ENCODE data around the gene TMEM117.

TMEM117 gene

DNA sequence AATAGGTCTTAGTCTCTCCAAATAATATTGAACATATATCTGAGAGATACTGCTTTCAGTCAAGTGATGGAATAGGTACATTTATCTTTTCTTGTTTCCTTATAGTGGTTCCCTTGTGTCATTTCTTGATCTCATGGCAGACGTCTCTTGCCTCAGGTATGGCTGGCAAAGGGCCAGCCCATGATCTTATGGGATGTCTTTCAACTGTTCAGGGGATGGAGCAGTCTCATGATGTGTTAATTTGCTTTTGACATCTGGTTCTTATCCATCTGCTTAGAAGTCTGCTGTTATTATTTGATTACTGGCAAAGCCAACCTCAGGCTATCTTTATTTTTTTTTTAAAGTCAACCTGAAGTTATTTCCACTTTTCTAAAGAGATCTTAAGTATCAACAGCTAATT, 262.9 kb downstream of the TMEM117 start:
- Histone ChIP-seq H3K27me3 (no peaks in the 10 kb centered on the region), H3K36me3 (no peaks in the 10 kb centered on the region), H3K4me1 (no peaks in the 10 kb centered on the region), H4K20me1 (no peaks in the 10 kb centered on the region), H3K9ac (no peak overlapping the region), H3K4me2 (no peak overlapping the region), H3K4me3 (no peak overlapping the region), H3K9me3 (no peaks in the 10 kb centered on the region), H3K27ac (no peak overlapping the region)
- TF ChIP-seq Cebpa-rat (IDR thresholded peaks at IDR 0.05): no peak

GRCh38 chr12:44099486-44099885, 263.6 kb downstream of the TMEM117 start:
- H3K27me3 ChIP-seq: no peaks in the 10 kb centered on the region
- no peak overlapping the region for H3K4me3 ChIP-seq
- no peaks in the 10 kb centered on the region for H3K4me1 ChIP-seq
- H3K4me2 ChIP-seq: no peak overlapping the region
- TF ChIP-seq Cebpa-rat (IDR thresholded peaks at IDR 0.05): no peak
- no peak overlapping the region for H3K9ac ChIP-seq
- H3K27ac ChIP-seq: no peak overlapping the region
- H3K36me3 ChIP-seq: no peaks in the 10 kb centered on the region
- no peaks in the 10 kb centered on the region for H4K20me1 ChIP-seq
- H3K9me3 ChIP-seq: no peaks in the 10 kb centered on the region

- no peaks in the 10 kb centered on the region for H3K4me1 ChIP-seq
- TF ChIP-seq Cebpa-rat (IDR thresholded peaks at IDR 0.05): no peak
- no peak overlapping the region for H3K9ac ChIP-seq
- no peaks in the 10 kb centered on the region for H3K27me3 ChIP-seq
- H3K9me3 ChIP-seq: no peaks in the 10 kb centered on the region
- no peak overlapping the region for H3K4me3 ChIP-seq
- H3K27ac ChIP-seq: no peak overlapping the region
- H3K36me3 ChIP-seq: no peaks in the 10 kb centered on the region
- H4K20me1 ChIP-seq: no peaks in the 10 kb centered on the region
- H3K4me2 ChIP-seq: no peak overlapping the region
Measured at GRCh38 chr12:44100264-44100663, 264.4 kb downstream of the TMEM117 start.

DNA sequence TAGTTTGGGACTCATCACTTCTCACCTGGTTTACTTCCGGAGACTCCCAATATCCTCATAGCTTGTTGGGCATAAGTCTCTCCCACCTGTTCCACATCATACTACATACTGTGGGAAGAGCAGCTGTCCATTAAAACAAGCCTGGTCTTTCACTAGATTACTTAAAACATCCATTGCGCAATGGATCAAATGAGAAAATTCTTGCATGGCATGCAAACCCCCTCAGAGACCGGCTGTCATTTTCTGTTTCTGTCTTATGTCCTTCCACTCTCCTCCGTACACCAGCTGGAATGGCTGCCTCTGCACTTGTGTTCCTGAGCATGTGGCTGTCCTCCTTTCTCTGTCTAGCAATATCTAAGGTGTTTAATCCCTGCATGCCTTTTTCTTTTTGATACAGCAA, 265.6 kb downstream of the TMEM117 start:
- no peaks in the 10 kb centered on the region for H3K27me3 ChIP-seq
- H3K36me3 ChIP-seq: no peaks in the 10 kb centered on the region
- no peak overlapping the region for H3K4me2 ChIP-seq
- no peaks in the 10 kb centered on the region for H3K9me3 ChIP-seq
- H3K4me3 ChIP-seq: no peak overlapping the region
- H3K4me1 ChIP-seq: no peaks in the 10 kb centered on the region
- no peak overlapping the region for H3K9ac ChIP-seq
- H4K20me1 ChIP-seq: no peaks in the 10 kb centered on the region
- TF ChIP-seq Cebpa-rat (IDR thresholded peaks at IDR 0.05): peak; percentile 79; the same call in 1 of the 2 replicates
- no peak overlapping the region for H3K27ac ChIP-seq

DNA sequence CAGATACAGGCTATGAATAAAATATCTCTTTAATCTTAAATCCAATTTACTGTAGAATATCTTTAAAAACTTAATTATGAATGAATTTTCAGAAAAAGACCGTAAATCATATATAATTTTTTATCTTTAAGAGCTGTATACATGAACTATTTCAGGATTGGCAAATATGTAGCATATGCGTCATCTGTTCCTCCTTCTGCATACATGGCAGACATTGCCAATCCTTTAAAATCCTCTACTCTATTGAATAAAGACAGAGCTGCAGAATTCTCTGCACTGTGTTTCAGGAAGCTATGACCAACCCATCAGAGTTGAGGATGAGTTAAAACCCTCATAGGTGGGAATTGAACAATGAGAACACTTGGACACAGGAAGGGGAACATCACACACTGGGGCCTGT, 279.0 kb downstream of the TMEM117 start:
- Histone ChIP-seq H4K20me1 (no peaks in the 10 kb centered on the region), H3K4me2 (no peak overlapping the region), H3K36me3 (no peaks in the 10 kb centered on the region), H3K9ac (no peak overlapping the region), H3K4me3 (no peak overlapping the region), H3K9me3 (no peaks in the 10 kb centered on the region), H3K27me3 (no peaks in the 10 kb centered on the region), H3K4me1 (0 out of 2 replicates have a peak, but pooled peaks cover 5% of the 10 kb centered on the region), H3K27ac (no peak overlapping the region)
- no peak for TF ChIP-seq Cebpa-rat (IDR thresholded peaks at IDR 0.05)

GRCh38 chr12:44117337-44117736, 281.5 kb downstream of the TMEM117 start:
- no peak overlapping the region for H3K27ac ChIP-seq
- H3K4me2 ChIP-seq: no peak overlapping the region; the same call in 1 of the 2 replicates
- no peak overlapping the region for H3K4me3 ChIP-seq
- no peaks in the 10 kb centered on the region for H4K20me1 ChIP-seq
- no peak overlapping the region for H3K9ac ChIP-seq
- H3K36me3 ChIP-seq: no peaks in the 10 kb centered on the region
- no peaks in the 10 kb centered on the region for H3K27me3 ChIP-seq
- H3K4me1 ChIP-seq: 0 out of 2 replicates have a peak, but pooled peaks cover 5% of the 10 kb centered on the region
- peaks cover 5% of the 10 kb centered on the region; the same call in 1 of the 2 replicates for H3K9me3 ChIP-seq
- TF ChIP-seq Cebpa-rat (IDR thresholded peaks at IDR 0.05): no peak

GRCh38 chr12:44118946-44119345, 283.1 kb downstream of the TMEM117 start:
- H3K4me1 ChIP-seq: 0 out of 2 replicates have a peak, but pooled peaks cover 5% of the 10 kb centered on the region
- H3K27me3 ChIP-seq: no peaks in the 10 kb centered on the region
- no peaks in the 10 kb centered on the region for H3K36me3 ChIP-seq
- H3K4me3 ChIP-seq: no peak overlapping the region
- TF ChIP-seq Cebpa-rat (IDR thresholded peaks at IDR 0.05): no peak
- no peak overlapping the region for H3K27ac ChIP-seq
- no peak overlapping the region for H3K4me2 ChIP-seq
- no peak overlapping the region for H3K9ac ChIP-seq
- peaks cover 11% of the 10 kb centered on the region; the same call in 1 of the 2 replicates for H3K9me3 ChIP-seq
- no peaks in the 10 kb centered on the region for H4K20me1 ChIP-seq

GRCh38 chr12:44126806-44127205, 290.9 kb downstream of the TMEM117 start:
- H3K4me1 ChIP-seq: no peaks in the 10 kb centered on the region
- no peak overlapping the region for H3K27ac ChIP-seq
- H3K9me3 ChIP-seq: 0 out of 2 replicates have a peak, but pooled peaks cover 6% of the 10 kb centered on the region
- no peaks in the 10 kb centered on the region for H3K27me3 ChIP-seq
- no peak overlapping the region for H3K4me3 ChIP-seq
- H3K9ac ChIP-seq: no peak overlapping the region
- H3K36me3 ChIP-seq: no peaks in the 10 kb centered on the region
- H3K4me2 ChIP-seq: no peak overlapping the region
- no peaks in the 10 kb centered on the region for H4K20me1 ChIP-seq
- TF ChIP-seq Cebpa-rat (IDR thresholded peaks at IDR 0.05): peak; percentile 81; the same call in 1 of the 2 replicates

DNA sequence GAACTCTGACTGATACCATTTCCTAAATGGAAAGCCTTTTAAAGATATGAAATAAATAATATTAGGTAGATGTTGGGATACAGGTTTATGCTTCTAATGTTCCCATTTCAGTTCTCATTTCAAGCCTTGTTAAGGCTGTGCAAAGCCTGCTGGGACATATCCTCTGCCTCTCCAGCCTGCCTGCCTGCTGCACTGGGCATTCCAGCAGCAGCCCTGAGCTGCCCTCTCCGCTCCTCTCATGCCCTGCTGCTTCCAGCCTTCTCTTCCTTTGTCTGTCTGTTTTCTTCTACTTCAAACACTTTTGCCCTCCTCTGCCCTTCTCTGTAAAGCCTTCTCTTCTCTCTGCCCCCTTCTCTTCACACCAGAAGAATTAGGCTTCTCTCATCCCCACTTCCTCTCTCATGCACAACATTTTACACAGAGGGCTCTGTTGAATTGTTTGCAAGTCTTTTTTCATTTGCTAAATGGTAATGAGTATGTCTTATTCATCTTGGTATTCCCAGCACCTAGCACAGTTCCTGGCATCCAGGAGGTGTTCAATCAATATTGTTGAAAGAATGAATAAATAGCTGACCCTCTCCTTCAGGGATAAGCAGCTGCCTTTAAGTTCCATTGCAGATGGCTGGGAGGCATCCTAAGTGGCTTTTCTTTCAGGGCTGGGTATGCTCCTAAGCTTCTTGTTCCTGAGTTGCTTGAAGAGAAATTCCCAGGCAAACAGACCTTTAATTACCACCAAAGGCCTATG, 292.3 kb downstream of the TMEM117 start:
- Histone ChIP-seq H3K9ac (no peak overlapping the region), H3K4me3 (no peak overlapping the region), H3K9me3 (0 out of 2 replicates have a peak, but pooled peaks cover 2% of the 10 kb centered on the region), H3K4me2 (no peak overlapping the region), H3K27me3 (no peaks in the 10 kb centered on the region), H3K27ac (no peak overlapping the region), H3K36me3 (no peaks in the 10 kb centered on the region), H4K20me1 (no peaks in the 10 kb centered on the region), H3K4me1 (no peaks in the 10 kb centered on the region)
- no peak for TF ChIP-seq Cebpa-rat (IDR thresholded peaks at IDR 0.05)

DNA sequence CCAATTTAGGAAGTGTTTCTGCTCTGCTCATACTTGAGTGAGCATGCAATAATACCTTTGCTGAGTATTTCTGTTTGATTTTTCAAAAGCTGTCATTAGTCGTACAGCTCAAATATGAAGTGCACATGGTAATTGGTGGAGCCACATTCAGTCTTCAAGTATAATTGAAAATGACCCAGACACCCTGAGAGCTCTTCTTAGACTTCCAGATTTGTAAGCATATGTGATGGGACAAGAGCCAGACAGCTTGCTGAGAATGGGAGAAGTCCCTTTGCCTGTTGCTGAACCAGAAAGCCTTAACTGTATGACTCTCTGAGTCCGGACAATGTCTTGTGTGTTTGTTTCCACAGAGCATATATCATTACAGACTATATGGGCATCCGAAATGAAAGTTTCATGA, 307.3 kb downstream of the TMEM117 start:
- Histone ChIP-seq H3K9ac (no peak overlapping the region), H3K4me2 (no peak overlapping the region)

More for the DNA sequence above, 307.3 kb downstream of the TMEM117 start:
- no peaks in the 10 kb centered on the region for H3K36me3 ChIP-seq
- H3K4me1 ChIP-seq: no peaks in the 10 kb centered on the region
- no peaks in the 10 kb centered on the region for H4K20me1 ChIP-seq
- H3K27ac ChIP-seq: no peak overlapping the region
- no peak for TF ChIP-seq Cebpa-rat (IDR thresholded peaks at IDR 0.05)
- H3K4me3 ChIP-seq: no peak overlapping the region
- no peaks in the 10 kb centered on the region for H3K9me3 ChIP-seq
- no peaks in the 10 kb centered on the region for H3K27me3 ChIP-seq

Measured in BLaER1 (cell line).